ENCODE measurements around the gene B3GAT1.

B3GAT1 gene

GRCh38 chr11:134332189-134332631, 79.8 kb downstream of the B3GAT1 start:
- peak; percentile 27 to 36 for DNase-seq

- peak; percentile 57 to 71 for DNase-seq
Measured at GRCh38 chr11:134331354-134332188, 80.5 kb downstream of the B3GAT1 start, which contains the start of gene GLB1L2. Gene GLB1L2, plus strand, starts transcription at chr11:134331988. Its CDS starts 74 bp downstream, at chr11:134332062.

GRCh38 chr11:134330611-134331353, 81.3 kb downstream of the B3GAT1 start:
- no peak for DNase-seq
